ENCODE data around the gene XYLT1.

GRCh38 chr16:17453364-17454038 is 17.3 kb downstream of the XYLT1 start:
- no peak for TF ChIP-seq CTCF (IDR thresholded peaks at IDR 0.05; ENCODE audit: low read depth, low read length)
- no peak for TF ChIP-seq EZH2phosphoT487 (IDR thresholded peaks at IDR 0.05; ENCODE audit: low read depth)

All from OCI-LY3 (cell line).